ENCODE data around the gene SLC15A4. TPM values are rescaled to one million over a fixed set of nuclear protein-coding genes. Genes with fewer than 3 reads are reported as not detected.

Gene SLC15A4
- total RNA-seq, 1 experiment from 2014 or later: 20.6 TPM

GRCh38 chr12:128745772-128746689, 77.7 kb downstream of the SLC15A4 start:
- no peak overlapping the region for H3K9ac ChIP-seq (ENCODE audit: low read length)
- ATAC-seq: no peak
- H3K79me2 ChIP-seq (ENCODE audit: insufficient read depth, low read length): no peaks in the 10 kb centered on the region
- peaks cover 11% of the 10 kb centered on the region for H3K27me3 ChIP-seq (ENCODE audit: insufficient read depth, low read length)
- no peak overlapping the region for H3K27ac ChIP-seq (ENCODE audit: low read depth, low read length)
- H2AFZ ChIP-seq (ENCODE audit: low read depth, low read length, poor library complexity, severe bottlenecking): no peak overlapping the region
- H3K4me3 ChIP-seq (replicated peaks in 1 of 2; ENCODE audit: low read depth in 1 of 2, low read length in 2 of 2): no peak overlapping the region
- DNase-seq (ENCODE audit: low read depth, low spot score): no peak
- H3K9me3 ChIP-seq (ENCODE audit: control insufficient read depth in 1 of 2, insufficient read depth in 1 of 2, low read depth in 1 of 2, low read length in 2 of 2): no peaks in the 10 kb centered on the region
- no peak overlapping the region for H3K4me2 ChIP-seq (ENCODE audit: low read length)
- CTCF ChIA-PET: no interaction called here
- no peaks in the 10 kb centered on the region for H3K9me2 ChIP-seq (ENCODE audit: insufficient read depth)
- POLR2A ChIA-PET: no interaction called here
- intact Hi-C loops (cut with micrococcal nuclease): no loop called here
- RAD21 ChIA-PET (ENCODE audit: low non-redundant PET in 1 of 2, low total read pairs in 2 of 2, uncharacterized antibody in 2 of 2, unreplicated experiment in 2 of 2): no interaction called here
- TF ChIP-seq POLR2A (IDR thresholded peaks at IDR 0.05; ENCODE audit: borderline replicate concordance, extremely low read depth, insufficient read depth, insufficient read length) (no peak), EGR1 (IDR thresholded peaks at IDR 0.05; ENCODE audit: low read depth) (no peak), EZH2 (IDR thresholded peaks at IDR 0.05) (no peak), ATF3 (IDR thresholded peaks at IDR 0.05) (no peak), FOSL1 (IDR thresholded peaks at IDR 0.05; ENCODE audit: low read depth) (no peak), MAX (IDR thresholded peaks at IDR 0.05) (no peak), ZFX (IDR thresholded peaks at IDR 0.05) (no peak), ELF1 (IDR thresholded peaks at IDR 0.05; ENCODE audit: borderline replicate concordance, low read depth) (no peak), CEBPB (IDR thresholded peaks at IDR 0.05; ENCODE audit: low read depth) (no peak), RAD21 (IDR thresholded peaks at IDR 0.05; ENCODE audit: low read depth) (no peak), ZNF274 (IDR thresholded peaks at IDR 0.05; ENCODE audit: low read depth, low read length) (no peak), ZBTB33 (IDR thresholded peaks at IDR 0.05; ENCODE audit: extremely low read depth, insufficient replicate concordance, low read length) (no peak), YY1 (IDR thresholded peaks at IDR 0.05; ENCODE audit: extremely low read depth, insufficient replicate concordance, low read depth, low read length) (no peak), JUND (IDR thresholded peaks at IDR 0.05) (no peak), CBX3 (IDR thresholded peaks at IDR 0.05; ENCODE audit: low read depth) (no peak), POLR2AphosphoS5 (IDR thresholded peaks at IDR 0.05; ENCODE audit: low read depth, low read length) (no peak), SRF (IDR thresholded peaks at IDR 0.05; ENCODE audit: low read depth) (no peak), EZH2phosphoT487 (IDR thresholded peaks at IDR 0.05; ENCODE audit: borderline replicate concordance) (no peak), TCF7L2 (IDR thresholded peaks at IDR 0.05; ENCODE audit: borderline replicate concordance, extremely low read depth, insufficient read depth, insufficient read length) (no peak)
- H3K36me3 ChIP-seq (ENCODE audit: control insufficient read depth in 1 of 2, insufficient read depth in 2 of 2, low read length in 2 of 2): no peaks in the 10 kb centered on the region
- no TSS peak for BruUV-seq (replicated peaks)
- H3K4me1 ChIP-seq (ENCODE audit: control insufficient read depth in 1 of 2, insufficient read depth in 2 of 2, low read length in 2 of 2): no peaks in the 10 kb centered on the region
- H4K20me1 ChIP-seq (ENCODE audit: insufficient read depth): no peaks in the 10 kb centered on the region
